Measurements from ENCODE around the gene ZFAND3.

DNA sequence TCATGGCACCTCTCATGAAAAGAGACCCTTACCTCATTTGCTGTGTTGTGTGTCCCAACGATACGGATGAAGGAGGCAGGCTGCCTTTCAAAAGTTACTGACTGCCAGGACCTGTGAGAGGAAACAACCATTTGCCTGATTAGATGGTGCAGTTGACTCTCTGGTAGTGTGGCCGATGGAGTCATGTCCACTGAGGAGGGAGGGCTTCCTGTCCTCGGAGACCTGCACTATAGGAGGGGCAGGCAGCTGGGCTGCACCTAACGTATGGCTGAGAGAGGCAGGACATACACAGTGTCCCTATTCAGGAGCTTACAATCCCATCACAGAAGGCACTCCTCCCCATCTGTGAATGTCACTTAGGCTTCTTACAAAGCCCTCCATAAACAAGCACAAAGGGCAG is 373.0 kb downstream of the ZFAND3 start:
- TF ChIP-seq, protein P1, sequence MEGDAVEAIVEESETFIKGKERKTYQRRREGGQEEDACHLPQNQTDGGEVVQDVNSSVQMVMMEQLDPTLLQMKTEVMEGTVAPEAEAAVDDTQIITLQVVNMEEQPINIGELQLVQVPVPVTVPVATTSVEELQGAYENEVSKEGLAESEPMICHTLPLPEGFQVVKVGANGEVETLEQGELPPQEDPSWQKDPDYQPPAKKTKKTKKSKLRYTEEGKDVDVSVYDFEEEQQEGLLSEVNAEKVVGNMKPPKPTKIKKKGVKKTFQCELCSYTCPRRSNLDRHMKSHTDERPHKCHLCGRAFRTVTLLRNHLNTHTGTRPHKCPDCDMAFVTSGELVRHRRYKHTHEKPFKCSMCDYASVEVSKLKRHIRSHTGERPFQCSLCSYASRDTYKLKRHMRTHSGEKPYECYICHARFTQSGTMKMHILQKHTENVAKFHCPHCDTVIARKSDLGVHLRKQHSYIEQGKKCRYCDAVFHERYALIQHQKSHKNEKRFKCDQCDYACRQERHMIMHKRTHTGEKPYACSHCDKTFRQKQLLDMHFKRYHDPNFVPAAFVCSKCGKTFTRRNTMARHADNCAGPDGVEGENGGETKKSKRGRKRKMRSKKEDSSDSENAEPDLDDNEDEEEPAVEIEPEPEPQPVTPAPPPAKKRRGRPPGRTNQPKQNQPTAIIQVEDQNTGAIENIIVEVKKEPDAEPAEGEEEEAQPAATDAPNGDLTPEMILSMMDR (conservative IDR thresholded peaks at IDR 0.05; ENCODE audit: low read depth, low read length), result no peak
- TF ChIP-seq EZH2 (IDR thresholded peaks at IDR 0.05; ENCODE audit: borderline replicate concordance, low read depth, low read length, poor library complexity, severe bottlenecking), result no peak
